ENCODE results near the gene CCN2.
"Not testable (repeated sequence)": the region's sequence is repeated elsewhere in the genome, so short reads cannot be mapped to it uniquely, and the experiment has no call there.

Gene CCN2

DNA sequence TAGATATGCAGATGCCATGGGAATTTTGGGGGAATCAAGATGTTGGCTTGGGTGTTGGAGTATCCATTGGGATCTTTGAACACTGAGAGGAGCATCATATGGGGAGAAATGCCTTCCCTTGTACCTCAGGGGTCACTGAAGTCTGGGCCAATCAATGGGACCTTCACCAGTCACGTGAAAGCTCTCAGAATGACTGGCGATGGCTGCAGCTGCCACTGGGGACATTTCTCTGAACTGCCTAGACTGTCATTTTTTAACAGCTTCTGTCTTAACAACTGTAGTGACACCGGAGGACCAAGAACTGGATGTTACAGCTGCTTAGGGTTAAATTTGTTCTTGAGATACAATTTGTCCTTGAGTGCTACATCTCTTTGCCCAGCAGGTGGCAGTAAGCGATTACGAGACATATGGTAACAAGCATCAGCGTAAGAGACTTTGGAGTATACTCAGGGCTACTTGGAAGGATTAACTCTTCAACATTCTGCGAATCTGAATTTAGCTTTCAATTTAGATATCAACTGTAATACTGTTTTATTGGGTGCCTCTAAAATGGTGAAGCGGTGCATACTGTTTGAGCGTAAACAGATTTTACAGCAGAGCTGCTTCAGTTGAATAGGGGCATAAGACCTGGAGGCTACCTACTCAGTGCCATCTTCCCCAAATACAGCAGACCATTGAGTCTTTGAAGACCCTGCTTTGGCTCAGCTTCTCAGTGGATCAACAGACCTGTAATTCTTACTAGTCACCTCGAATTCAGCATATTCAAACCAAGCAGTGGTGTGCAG lies 36.0 kb downstream of the CCN2 start:
- Histone ChIP-seq H3K27ac (no peak overlapping the region), H3K4me3 (no peak overlapping the region)

DNA sequence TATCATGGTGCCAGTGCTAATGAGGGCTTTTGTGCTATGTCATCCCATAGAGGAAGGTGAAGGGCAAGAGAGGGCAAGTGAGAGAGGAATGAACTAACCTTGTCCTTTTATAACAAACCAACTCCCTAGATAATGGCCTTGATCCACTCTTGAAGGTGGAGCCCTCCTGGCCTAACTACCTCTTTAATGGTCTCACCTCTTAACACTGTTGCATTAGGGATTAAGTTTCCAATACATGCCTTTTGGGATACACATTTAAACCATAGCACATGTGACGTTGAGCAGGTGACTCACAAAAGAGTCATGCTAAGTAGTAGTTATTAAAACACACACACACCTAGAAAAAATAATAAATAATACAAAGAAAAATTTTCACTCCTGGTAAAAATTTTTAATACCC lies 36.9 kb downstream of the CCN2 start:
- Histone ChIP-seq H3K27ac (no peak overlapping the region), H3K4me3 (no peak overlapping the region)

DNA sequence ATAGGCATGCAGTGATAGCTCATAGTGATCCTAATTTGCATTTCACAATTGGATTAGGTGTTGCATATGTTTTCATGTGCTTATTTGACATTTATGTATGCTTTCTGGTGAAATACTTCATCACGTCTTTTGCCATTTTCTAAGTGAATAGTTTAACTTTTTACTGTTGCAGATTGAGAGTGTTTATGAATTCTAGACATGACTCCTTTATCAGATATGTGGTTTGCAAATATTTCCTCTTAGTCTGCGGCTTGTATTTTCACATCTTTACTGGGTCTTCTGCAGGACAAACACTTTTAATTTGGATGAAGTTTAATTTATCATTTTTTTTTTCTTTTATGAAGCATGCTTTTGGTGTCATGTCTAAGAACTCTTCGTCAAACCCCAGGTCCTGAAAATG lies 39.2 kb downstream of the CCN2 start:
- no peak overlapping the region for H3K4me3 ChIP-seq

DNA sequence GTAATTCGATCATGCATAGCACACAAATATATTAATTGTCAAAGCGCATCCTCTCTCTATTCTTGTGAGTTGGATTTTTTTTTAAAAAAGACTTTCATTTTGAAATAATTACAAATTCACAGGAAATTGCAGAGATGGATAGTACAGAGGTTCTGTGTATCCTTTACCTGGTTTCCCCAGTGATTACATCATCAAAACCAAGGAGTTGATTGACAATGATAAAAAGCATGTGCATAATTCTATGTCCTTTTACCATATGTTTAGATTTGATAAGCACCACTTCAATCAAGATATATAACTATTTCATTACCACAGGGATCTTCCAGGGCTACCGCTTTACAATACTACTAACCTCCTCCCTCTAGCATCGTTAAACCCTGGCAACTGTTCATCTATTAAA lies 40.2 kb downstream of the CCN2 start:
- no peak overlapping the region for H3K27ac ChIP-seq
- H3K4me3 ChIP-seq, result no peak overlapping the region

More for the DNA sequence above, 39.2 kb downstream of the CCN2 start:
- H3K27ac ChIP-seq, result no peak overlapping the region

DNA sequence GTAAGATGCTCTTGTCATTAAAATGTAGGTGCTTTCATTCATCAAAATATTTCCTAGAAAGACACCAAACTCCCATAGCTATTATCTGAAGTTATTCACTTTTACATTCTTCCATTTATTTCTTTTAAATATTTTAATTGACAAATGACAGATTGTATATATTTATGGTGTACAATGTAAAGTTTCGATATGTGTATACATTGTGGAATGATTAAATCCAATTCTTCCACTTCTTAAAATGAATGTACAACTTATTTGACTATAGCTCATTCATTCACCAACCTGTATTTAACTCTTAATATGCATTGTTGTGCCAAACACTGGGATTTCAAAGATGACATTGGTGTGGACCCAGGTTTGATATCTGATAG lies 41.0 kb downstream of the CCN2 start:
- no peak overlapping the region for H3K27ac ChIP-seq
- no peak overlapping the region for H3K4me3 ChIP-seq

DNA sequence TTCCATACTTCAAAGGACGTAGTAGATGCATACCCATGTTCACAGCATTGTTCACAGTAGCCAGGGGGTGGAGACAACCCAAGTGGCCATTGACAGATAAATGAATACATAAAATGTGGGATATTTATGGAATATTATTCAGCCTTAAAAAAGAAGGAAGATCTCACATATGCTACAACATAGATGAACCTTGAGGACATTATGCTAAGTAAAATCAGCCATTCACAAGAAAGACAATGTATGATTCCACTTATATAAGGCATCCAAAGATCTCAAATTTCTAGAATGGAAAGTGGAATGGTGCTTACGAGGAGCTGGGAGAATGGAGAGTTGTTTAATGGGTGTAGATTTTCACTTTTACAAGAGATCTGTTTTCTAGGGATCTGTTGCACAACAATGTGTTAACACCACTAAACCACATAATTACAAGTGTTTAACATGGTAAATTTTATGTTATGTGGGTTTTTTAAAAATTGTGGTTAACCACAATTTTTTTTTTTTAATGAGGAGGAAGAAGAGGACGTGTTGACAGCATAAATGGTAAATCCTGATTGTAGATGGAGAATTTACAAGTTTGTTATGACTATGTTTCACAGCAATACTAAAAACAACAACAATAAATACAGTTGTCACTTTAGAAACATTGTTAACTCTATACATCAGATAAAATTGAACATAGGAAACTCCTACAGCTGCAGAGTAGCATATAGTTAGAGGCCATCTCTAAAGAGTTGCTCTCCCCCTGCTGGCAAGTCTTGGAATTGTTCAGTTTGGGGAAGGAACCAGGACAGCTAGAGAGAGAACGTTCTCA lies 41.6 kb downstream of the CCN2 start:
- H3K27ac ChIP-seq, result no peak overlapping the region
- H3K4me3 ChIP-seq, result no peak overlapping the region

DNA sequence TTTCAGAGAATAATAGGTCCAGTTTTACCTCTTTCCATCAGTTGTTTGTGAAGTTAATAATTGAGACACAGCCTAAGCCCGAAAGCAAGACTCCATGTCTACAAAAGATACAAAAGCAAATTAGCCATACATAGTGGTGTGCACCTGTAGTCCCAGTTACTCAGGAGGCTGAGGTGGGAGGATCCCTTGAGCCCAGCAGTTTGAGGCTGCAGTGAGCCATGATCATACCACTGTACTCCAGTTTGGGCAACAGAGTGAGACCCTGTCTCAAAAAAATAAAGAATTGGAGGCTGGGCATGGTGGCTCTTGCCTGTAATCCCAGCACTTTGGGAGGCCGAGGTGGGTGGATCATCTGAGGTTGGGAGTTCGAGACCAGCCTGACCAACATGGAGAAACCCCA lies 42.4 kb downstream of the CCN2 start:
- not testable (repeated sequence) for H3K27ac ChIP-seq, H3K4me3 ChIP-seq

DNA sequence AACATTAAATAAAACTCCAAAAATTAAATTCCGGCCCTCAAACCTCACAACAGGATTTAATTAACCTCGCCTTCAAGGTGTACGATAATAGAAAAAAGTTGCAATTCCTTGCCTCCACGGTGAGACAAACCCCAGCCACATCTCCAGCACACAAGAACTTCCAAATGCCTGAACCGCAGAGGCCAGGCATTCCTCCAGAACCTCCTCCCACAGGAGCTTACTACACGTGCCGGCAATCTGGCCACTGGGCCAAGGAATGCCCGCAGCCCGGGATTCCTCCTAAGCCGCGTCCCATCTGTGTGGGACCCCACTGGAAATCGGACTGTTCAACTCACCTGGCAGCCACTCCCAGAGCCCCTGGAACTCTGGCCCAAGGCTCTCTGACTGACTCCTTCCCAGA lies 47.4 kb downstream of the CCN2 start:
- H3K27ac ChIP-seq, H3K4me3 ChIP-seq: not testable (repeated sequence)

DNA sequence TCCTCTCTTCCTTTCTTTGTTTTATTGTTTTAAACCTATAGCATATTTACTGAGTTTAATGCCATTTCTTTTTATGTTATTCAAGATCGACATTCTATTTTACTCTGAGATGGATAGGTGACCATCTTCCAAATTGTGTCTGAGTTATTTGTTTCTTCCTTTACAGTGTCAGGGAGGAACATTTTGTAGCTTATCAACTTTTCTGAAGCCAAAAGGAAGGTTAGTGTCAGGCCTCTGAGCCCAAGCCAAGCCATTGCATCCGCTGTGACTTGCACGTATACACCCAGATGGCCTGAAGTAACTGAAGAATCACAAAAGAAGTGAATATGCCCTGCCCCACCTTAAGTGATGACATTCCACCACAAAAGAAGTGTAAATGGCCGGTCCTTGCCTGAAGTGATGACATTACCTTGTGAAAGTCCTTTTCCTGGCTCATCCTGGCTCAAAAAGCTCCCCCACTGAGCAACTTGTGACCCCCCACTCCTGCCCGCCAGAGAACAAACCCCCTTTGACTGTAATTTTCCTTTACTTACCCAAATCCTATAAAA lies 49.8 kb downstream of the CCN2 start:
- not testable (repeated sequence) for H3K27ac ChIP-seq, H3K4me3 ChIP-seq

DNA sequence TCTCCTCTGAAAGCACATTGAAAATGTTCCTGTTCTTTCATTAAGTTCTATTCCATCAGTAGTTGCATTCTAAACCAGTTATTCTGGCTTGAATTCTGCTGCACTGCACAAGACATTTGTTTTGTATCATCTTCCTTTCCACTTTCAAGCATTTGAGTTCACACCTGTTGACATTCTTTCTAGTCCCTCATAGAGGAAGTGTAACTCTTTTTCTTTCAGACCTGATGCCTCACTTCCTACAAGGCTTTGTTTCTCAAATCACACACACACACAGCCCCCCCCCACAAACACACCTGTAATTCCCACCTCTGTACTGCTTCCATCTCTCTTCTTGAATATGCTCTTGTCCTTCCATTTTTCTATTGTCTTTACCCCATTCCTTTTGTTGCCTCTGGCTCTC lies 50.9 kb downstream of the CCN2 start:
- no peak overlapping the region for H3K4me3 ChIP-seq

DNA sequence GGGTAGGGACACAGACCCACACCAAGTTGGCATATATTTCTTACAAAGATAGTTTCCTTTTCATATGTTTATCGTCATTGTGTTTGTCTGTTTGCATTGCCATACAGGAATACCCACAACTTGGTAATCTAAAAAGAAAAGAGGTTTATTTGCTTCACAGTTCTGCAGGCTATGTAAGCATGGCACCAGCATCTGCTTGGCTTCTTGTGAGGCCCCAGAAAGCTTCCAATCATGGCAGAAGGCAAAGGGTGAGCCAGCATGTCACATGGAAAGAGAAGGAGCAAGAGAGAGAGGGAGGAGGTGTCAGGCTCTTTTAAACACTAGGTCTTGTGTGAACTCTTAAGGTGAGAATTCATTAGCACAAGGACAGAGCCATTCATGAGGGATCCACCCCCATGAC lies 52.5 kb downstream of the CCN2 start:
- no peak overlapping the region for H3K27ac ChIP-seq
- no peak overlapping the region for H3K4me3 ChIP-seq

More for the DNA sequence above, 50.9 kb downstream of the CCN2 start:
- H3K27ac ChIP-seq, result no peak overlapping the region
